Measurements from ENCODE around the gene SPTBN4. TPM values are rescaled to one million over a fixed set of nuclear protein-coding genes. Genes with fewer than 3 reads are reported as not detected.
"Not testable (repeated sequence)": the region's sequence is repeated elsewhere in the genome, so short reads cannot be mapped to it uniquely, and the experiment has no call there.

SPTBN4 gene
- total RNA-seq, 3 donors from 2014 or later, result 1.2 to 2.1 (median 1.8) TPM

DNA sequence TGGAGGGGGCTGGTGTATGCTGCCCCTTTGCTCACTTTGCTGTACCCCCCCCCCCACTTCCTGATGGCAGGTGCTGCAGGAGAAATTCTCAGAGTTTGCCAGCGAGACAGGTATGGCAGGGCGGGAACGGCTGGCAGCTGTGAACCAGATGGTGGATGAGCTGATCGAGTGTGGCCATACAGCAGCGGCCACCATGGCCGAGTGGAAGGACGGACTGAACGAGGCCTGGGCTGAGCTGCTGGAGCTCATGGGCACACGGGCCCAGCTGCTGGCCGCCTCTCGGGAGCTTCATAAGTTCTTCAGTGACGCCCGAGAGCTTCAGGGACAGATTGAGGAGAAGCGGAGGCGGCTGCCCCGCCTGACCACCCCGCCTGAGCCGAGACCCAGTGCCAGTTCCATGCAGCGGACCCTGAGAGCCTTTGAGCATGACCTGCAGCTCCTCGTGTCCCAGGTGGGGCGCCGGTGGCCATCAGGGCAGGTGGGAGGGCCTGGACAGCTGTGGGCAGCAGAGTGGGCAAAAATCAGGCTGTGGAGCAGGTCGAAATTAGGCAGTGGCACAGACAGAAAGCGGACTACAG lies 90.2 kb downstream of the SPTBN4 start:
- H3K4me3 Mint-ChIP-seq, result no peak overlapping the region
- no peaks in the 10 kb centered on the region for H3K4me1 Mint-ChIP-seq (ENCODE audit: low read depth)
- DNase-seq (no peak), ATAC-seq (no peak)
- no peaks in the 10 kb centered on the region for H3K9me3 Mint-ChIP-seq
- no peaks in the 10 kb centered on the region for H3K36me3 Mint-ChIP-seq (ENCODE audit: insufficient read depth)
- H3K27me3 Mint-ChIP-seq (ENCODE audit: low read depth), result peaks cover 53% of the 10 kb centered on the region

DNA sequence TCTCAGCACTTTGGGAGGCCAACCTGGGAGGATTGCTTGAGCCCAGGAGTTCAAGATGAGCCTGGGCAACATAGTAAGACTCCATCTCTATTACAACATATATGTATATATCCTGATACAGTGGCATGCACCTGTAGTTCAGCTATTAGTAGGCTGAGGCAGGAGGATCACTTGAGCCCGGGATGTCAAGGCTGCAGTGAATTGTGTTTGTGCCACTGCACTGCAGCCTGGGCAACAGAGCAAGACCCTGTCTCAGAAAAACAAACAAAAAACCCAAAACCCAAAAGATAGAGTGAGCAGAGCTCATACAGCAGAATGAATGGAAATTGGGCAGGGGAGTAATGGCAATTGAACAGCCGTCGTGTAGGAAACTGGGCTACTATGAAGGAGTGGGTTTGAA lies 92.6 kb downstream of the SPTBN4 start:
- no peak for ATAC-seq
- H3K36me3 Mint-ChIP-seq (ENCODE audit: insufficient read depth), result no peaks in the 10 kb centered on the region

DNA sequence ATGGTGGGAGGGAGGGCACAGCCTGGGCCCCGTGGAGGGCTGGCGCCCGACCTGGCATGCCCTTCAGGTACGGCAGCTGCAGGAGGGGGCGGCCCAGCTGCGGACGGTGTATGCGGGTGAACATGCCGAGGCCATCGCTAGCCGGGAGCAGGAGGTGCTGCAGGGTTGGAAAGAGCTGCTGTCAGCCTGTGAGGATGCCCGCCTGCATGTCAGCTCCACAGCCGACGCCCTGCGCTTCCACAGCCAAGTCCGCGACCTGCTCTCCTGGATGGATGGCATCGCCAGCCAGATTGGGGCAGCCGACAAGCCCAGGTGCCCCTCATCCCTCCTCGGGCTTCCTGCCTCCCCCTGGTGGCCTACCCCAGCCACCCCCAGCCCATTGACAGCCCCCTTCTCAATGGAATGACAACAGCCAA lies 93.3 kb downstream of the SPTBN4 start:
- H3K9me3 Mint-ChIP-seq, result no peaks in the 10 kb centered on the region
- no peaks in the 10 kb centered on the region for H3K36me3 Mint-ChIP-seq (ENCODE audit: insufficient read depth)
- no peak overlapping the region for H3K4me3 Mint-ChIP-seq
- no peaks in the 10 kb centered on the region for H3K4me1 Mint-ChIP-seq (ENCODE audit: low read depth)
- DNase-seq (no peak), ATAC-seq (no peak)
- peaks cover 49% of the 10 kb centered on the region for H3K27me3 Mint-ChIP-seq (ENCODE audit: low read depth)

More for the DNA sequence above, 92.6 kb downstream of the SPTBN4 start:
- Mint-ChIP-seq H3K4me3 (no peak overlapping the region), H3K9me3 (no peaks in the 10 kb centered on the region), H3K4me1 (ENCODE audit: low read depth) (no peaks in the 10 kb centered on the region), H3K27me3 (ENCODE audit: low read depth) (peaks cover 52% of the 10 kb centered on the region)
- no peak for DNase-seq

DNA sequence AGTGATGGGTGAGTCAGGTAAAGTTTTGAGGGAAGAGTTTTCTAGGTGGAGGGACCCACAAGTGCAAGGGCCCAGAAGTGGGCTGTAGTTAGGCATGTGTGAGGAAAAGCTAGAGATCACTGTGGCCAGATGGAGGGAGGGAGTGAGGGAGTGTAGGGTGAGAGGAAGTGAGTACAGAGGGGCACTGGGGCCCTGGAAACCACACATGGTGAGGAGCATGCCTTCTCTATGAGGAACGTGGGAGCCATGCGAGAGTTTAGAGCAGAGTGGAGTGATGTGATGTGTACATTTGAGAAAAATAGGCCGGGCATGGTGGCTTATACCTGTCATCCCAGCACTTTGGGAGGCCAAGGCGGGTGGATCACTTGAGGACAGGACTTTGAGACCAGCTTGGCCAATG lies 95.1 kb downstream of the SPTBN4 start:
- peaks cover 57% of the 10 kb centered on the region for H3K27me3 Mint-ChIP-seq (ENCODE audit: low read depth)
- no peaks in the 10 kb centered on the region for H3K4me1 Mint-ChIP-seq (ENCODE audit: low read depth)
- no peaks in the 10 kb centered on the region for H3K9me3 Mint-ChIP-seq
- H3K4me3 Mint-ChIP-seq, result no peak overlapping the region
- H3K36me3 Mint-ChIP-seq (ENCODE audit: insufficient read depth), result no peaks in the 10 kb centered on the region
- ATAC-seq (no peak), DNase-seq (no peak)

DNA sequence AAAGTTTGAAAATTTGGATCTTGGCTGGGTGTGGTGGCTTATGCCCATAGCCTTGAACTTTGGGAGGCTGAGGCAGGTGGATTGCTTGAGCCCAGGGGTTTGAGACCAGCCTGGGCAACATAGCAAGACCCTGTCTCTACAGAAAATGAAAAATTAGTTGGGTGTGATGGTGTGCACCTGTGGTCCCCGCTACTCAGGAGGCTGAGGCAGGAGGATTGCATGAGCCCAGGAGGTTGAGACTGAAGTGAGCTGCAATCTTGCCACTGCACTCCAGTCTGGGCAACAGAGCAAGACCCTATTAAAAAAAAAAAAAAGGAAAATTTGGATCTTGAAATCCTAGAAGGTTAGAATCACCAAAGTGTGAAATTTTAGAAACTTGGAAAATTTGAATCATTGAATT lies 97.7 kb downstream of the SPTBN4 start:
- peaks cover 64% of the 10 kb centered on the region for H3K27me3 Mint-ChIP-seq (ENCODE audit: low read depth)
- DNase-seq, H3K4me3 Mint-ChIP-seq: not testable (repeated sequence)

DNA sequence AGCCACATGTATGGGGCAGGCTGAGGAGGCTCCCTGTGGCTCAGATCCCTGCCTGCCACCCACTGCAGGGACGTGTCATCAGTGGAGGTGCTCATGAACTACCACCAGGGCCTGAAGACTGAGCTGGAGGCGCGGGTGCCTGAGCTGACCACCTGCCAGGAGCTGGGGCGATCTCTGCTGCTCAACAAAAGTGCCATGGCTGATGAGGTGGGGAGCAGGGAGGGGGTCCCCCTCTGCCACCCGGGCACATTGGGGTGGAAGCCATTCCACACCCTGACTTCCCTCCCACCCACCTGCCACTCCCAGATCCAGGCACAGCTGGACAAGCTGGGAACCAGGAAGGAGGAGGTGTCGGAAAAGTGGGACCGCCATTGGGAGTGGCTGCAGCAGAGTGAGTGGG lies 98.6 kb downstream of the SPTBN4 start:
- Mint-ChIP-seq H3K27me3 (ENCODE audit: low read depth) (peaks cover 61% of the 10 kb centered on the region), H3K36me3 (ENCODE audit: insufficient read depth) (no peaks in the 10 kb centered on the region), H3K9me3 (no peaks in the 10 kb centered on the region), H3K4me1 (ENCODE audit: low read depth) (peaks cover 9% of the 10 kb centered on the region), H3K4me3 (no peak overlapping the region)
- ATAC-seq (no peak), DNase-seq (no peak)

More for the DNA sequence above, 97.7 kb downstream of the SPTBN4 start:
- ATAC-seq; H3K36me3 Mint-ChIP-seq (ENCODE audit: insufficient read depth); H3K4me1 Mint-ChIP-seq (ENCODE audit: low read depth); H3K9me3 Mint-ChIP-seq: not testable (repeated sequence)

DNA sequence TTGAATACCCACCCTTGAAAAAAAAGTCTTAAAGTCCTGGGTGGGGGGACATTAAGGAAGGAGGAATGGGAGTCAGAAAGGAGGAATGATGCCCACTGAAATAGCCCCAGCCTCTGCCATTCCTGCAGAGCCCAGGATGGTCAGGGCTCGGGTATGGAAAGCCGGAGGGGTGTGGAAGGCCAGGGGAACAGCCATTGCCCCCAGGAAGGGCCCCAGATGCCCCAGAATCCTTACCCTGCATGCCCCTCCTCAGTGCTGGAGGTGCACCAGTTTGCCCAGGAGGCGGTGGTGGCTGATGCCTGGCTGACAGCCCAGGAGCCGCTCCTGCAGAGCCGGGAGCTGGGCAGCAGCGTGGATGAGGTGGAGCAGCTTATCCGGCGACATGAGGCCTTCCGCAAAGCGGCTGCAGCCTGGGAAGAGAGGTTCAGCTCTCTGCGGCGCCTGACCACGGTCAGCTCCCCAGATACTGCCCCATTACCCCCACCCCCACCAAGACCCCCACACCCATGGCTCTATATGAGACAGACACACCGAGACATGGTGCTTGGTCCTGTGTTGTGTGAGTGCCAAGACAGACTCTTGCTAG lies 99.2 kb downstream of the SPTBN4 start:
- Mint-ChIP-seq H3K36me3 (ENCODE audit: insufficient read depth) (no peaks in the 10 kb centered on the region), H3K9me3 (no peaks in the 10 kb centered on the region), H3K4me1 (ENCODE audit: low read depth) (peaks cover 14% of the 10 kb centered on the region), H3K27me3 (ENCODE audit: low read depth) (peaks cover 59% of the 10 kb centered on the region), H3K4me3 (no peak overlapping the region)
- ATAC-seq (no peak), DNase-seq (no peak)

DNA sequence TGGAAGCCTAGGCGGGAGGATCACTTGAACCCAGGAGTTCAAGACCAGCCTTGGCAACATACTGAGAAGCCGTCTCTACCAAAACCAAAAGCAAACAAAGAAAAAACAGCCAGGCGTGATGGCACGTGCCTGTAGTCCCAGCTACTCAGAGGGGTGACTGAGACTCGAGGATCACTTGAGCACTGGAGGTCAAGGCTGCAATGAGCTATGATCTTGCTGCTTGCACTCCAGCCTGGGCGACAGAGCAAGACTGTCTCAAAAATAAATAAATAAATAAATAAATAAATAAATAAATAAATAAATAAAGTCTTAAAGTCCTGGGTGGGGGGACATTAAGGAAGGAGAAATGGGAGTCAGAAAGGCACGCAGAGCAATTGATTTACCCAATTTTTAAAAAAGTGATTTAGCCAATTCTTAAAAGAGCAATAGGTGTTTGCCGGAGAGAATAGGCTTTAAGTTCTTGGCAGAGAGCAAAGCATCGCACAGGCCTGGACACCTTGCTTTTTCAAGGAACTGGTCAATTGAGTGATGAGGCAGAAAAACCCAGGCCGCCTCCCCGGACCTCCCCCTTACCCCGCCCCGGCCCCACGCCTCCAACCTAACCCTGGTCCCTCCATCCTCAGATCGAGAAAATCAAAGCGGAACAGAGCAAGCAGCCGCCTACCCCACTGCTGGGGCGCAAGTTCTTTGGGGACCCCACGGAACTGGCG lies 100.4 kb downstream of the SPTBN4 start:
- Mint-ChIP-seq H3K27me3 (ENCODE audit: low read depth) (peaks cover 53% of the 10 kb centered on the region), H3K9me3 (no peaks in the 10 kb centered on the region), H3K4me3 (no peak overlapping the region), H3K4me1 (ENCODE audit: low read depth) (peaks cover 14% of the 10 kb centered on the region), H3K36me3 (ENCODE audit: insufficient read depth) (no peaks in the 10 kb centered on the region)
- DNase-seq, result no peak
- ATAC-seq, result no peak

DNA sequence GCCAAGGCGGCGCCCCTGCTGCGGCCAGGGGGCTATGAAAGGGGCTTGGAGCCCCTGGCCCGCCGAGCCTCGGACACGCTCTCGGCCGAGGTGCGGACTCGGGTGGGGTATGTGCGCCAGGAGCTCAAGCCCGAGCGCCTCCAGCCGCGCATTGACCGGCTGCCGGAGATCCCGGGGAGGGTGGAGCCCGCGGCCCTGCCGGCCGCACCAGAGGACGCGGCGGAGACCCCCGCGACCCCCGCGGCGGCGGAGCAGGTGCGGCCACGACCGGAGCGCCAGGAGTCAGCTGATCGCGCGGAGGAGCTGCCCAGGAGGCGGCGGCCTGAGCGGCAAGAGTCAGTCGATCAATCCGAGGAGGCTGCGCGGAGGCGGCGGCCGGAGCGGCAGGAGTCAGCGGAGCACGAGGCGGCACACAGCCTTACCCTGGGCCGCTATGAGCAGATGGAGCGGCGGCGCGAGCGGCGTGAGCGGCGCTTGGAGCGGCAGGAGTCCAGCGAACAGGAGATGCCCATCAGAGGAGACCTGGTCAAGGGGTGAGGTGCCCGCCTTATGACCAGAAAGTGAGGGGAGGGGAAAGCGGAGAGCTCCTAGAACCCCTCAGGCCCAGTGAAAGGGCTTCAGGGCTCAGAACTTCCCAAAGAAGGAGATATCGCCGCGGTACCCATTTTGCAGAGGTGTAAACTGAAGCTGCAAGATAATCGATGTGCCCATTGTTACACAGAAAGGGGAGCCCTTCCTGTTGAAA lies 101.1 kb downstream of the SPTBN4 start:
- Mint-ChIP-seq H3K4me3 (no peak overlapping the region), H3K4me1 (ENCODE audit: low read depth) (peaks cover 14% of the 10 kb centered on the region), H3K9me3 (no peaks in the 10 kb centered on the region), H3K27me3 (ENCODE audit: low read depth) (peaks cover 49% of the 10 kb centered on the region), H3K36me3 (ENCODE audit: insufficient read depth) (no peaks in the 10 kb centered on the region)
- DNase-seq (no peak), ATAC-seq (no peak)

DNA sequence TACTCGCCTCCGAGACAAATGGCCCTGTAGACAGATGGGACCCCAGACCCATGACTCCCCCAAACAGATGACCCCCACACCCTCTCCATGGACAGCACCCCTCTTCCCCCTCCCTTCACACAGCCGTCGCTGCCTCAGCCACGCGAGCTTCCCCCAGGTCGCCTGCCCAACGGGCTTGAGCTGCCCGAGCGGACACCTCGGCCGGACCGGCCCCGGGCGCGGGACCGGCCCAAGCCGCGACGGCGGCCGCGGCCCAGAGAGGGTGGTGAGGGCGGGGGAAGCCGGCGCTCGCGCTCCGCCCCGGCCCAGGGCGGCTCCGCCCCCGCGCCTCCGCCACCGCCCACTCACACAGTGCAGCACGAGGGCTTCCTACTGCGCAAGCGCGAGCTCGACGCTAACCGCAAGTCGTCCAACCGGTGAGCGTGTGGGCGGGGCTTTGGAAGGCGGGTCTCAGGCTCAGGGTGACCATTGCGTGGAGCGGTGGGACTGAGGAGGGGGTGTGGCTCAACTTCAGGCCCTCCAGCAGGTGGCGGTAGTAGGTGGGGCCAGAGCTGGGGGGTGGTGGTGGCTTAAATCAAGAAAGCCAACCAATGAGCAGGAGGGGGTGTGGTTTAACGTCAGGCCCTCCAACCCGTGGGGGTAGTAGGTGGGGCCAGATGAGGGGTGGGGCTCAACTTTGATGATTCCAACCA lies 103.7 kb downstream of the SPTBN4 start:
- DNase-seq, result peak; percentile 90
- Mint-ChIP-seq H3K36me3 (ENCODE audit: insufficient read depth) (no peaks in the 10 kb centered on the region), H3K4me1 (ENCODE audit: low read depth) (peaks cover 14% of the 10 kb centered on the region), H3K4me3 (peak overlapping the region; percentile 56), H3K9me3 (no peaks in the 10 kb centered on the region), H3K27me3 (ENCODE audit: low read depth) (peaks cover 30% of the 10 kb centered on the region)
- ATAC-seq, result peak; percentile 92 to 93

DNA sequence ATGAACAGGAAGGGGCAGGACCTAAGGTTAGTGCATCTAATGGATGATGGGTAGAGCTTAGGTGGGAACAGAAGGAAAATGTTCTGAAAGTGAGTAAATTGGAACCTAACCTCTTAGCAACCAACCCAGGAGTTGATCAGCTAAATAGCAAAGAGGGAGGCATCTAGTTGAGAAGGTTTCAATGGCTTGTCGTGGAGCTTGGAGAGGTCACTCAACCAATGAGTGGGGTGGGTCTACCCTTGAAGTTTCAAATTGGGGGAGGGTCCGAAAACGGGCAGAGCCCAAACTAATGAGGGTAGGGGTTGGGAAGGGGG lies 104.2 kb downstream of the SPTBN4 start:
- H3K4me1 Mint-ChIP-seq (ENCODE audit: low read depth), result peaks cover 15% of the 10 kb centered on the region
- no peak for DNase-seq
- H3K9me3 Mint-ChIP-seq, result no peaks in the 10 kb centered on the region
- peaks cover 27% of the 10 kb centered on the region for H3K27me3 Mint-ChIP-seq (ENCODE audit: low read depth)
- no peak for ATAC-seq
- H3K4me3 Mint-ChIP-seq, result peak overlapping the region; percentile 25
- no peaks in the 10 kb centered on the region for H3K36me3 Mint-ChIP-seq (ENCODE audit: insufficient read depth)

DNA sequence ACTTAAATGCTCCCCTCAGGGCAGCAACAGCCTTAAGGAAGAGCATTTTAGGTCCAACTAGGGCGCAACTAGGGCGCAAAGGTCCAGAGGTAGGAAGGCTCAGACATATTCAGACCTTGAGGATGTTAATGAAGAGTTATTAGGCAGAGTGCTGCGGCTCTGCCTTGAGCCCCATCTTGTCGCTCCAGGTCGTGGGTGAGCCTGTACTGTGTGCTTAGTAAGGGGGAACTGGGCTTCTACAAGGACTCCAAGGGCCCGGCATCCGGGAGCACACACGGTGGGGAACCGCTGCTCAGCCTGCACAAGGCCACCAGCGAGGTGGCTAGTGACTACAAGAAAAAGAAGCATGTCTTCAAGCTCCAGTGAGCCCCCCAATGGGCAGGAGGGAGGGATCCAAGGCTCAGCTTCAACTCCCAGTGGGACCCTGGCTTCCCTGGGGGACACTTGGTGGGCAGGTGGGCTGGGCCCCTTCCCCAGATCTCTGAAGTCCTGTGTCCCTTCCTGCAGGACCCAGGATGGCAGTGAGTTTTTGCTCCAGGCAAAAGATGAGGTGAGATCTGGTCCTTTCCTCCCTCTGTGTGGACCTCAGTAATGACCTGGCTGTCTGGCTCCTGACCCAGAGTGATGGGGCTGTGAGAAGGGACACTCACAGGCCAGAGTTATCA lies 105.2 kb downstream of the SPTBN4 start:
- DNase-seq, result no peak
- no peak for ATAC-seq
- H3K4me1 Mint-ChIP-seq (ENCODE audit: low read depth), result peaks cover 17% of the 10 kb centered on the region
- no peaks in the 10 kb centered on the region for H3K9me3 Mint-ChIP-seq
- peaks cover 17% of the 10 kb centered on the region for H3K27me3 Mint-ChIP-seq (ENCODE audit: low read depth)
- no peak overlapping the region for H3K4me3 Mint-ChIP-seq
- H3K36me3 Mint-ChIP-seq (ENCODE audit: insufficient read depth), result no peaks in the 10 kb centered on the region

DNA sequence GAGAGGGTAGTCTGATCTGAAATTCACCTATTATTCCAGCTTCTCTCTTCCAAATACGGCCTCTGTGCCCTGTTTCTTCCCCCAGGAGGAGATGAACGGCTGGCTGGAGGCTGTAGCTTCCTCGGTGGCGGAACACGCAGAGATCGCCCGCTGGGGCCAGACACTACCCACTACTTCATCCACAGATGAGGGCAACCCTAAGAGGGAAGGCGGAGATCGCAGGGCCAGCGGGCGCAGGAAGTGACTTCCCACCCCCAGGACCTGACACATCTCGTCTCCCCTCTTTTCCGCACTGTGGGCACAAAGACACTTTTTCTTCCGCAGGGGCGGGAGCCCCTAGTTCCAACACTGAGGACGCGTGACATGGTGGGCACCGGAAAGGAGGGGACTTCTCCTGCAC lies 108.5 kb downstream of the SPTBN4 start:
- no peak for DNase-seq
- peaks cover 22% of the 10 kb centered on the region for H3K4me1 Mint-ChIP-seq (ENCODE audit: low read depth)
- H3K27me3 Mint-ChIP-seq (ENCODE audit: low read depth), result no peaks in the 10 kb centered on the region
- no peak for ATAC-seq
- no peaks in the 10 kb centered on the region for H3K9me3 Mint-ChIP-seq
- peaks cover 9% of the 10 kb centered on the region for H3K36me3 Mint-ChIP-seq (ENCODE audit: insufficient read depth)
- H3K4me3 Mint-ChIP-seq, result peak overlapping the region; percentile 57

DNA sequence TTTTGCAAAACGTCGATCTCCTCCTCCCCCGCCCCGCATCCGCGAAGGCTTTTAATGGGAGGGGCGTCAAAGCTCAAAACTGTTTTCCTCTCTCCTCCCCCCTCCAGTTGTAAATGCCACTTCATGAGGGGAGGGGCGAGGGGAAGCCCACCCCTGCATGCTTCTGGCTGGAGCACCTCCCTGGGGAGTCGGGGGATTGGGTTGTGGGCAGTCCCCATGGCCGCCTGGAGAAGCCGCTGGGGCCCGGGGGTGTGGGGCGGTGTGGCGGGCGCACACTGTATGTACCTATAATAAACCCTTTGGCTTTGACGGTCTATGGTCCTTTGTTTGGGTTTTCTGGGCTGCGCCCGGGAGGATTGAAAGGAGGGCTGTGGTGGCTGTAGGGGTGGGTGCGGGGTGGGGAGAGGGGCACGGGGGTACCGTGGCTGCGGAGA lies 109.4 kb downstream of the SPTBN4 start:
- peak overlapping the region; percentile 84 for H3K4me3 Mint-ChIP-seq
- H3K36me3 Mint-ChIP-seq (ENCODE audit: insufficient read depth), result peaks cover 16% of the 10 kb centered on the region
- no peak for DNase-seq
- H3K9me3 Mint-ChIP-seq, result no peaks in the 10 kb centered on the region
- ATAC-seq, result peak; percentile 19 to 22
- H3K4me1 Mint-ChIP-seq (ENCODE audit: low read depth), result peaks cover 17% of the 10 kb centered on the region
- H3K27me3 Mint-ChIP-seq (ENCODE audit: low read depth), result no peaks in the 10 kb centered on the region
